K562 (cell line): Measurements from ENCODE around the gene FUBP3. TPM values are rescaled to one million over a fixed set of nuclear protein-coding genes. Genes with fewer than 3 reads are reported as not detected.

Experiments used
- ARID1B ChIP-seq: fragments of 450-650 bp; IDR thresholded peaks from 2 replicates; pipeline ENCODE4 v1.6.1; 2016; ENCODE audit warnings: antibody characterized with exemption, mild to moderate bottlenecking, inconsistent platforms
- DACH1 ChIP-seq: fragments of 450-650 bp; IDR thresholded peaks from 2 replicates; pipeline ENCODE4 v1.6.1; 2018; ENCODE audit not compliant: partially characterized antibody
- ELF2 ChIP-seq: fragments of 250-450 bp; sonication (Bioruptor Pico); IDR thresholded peaks from 2 replicates; pipeline ENCODE4 v1.5.0; 2021; ENCODE audit warnings: mild to moderate bottlenecking
- FOXA3 ChIP-seq, 2 experiments: fragments of 450-650 bp in 1 of 2; sonication (generic) in 1 of 2; formaldehyde crosslinking; IDR thresholded peaks in 1 of 2; conservative IDR thresholded peaks in 1 of 2; 2 replicates each; pipeline versions ENCODE4 v1.4.0 to v1.8.0; 2020 to 2022; ENCODE audit warnings: mild to moderate bottlenecking in 2 of 2, missing genetic modification reagents in 1 of 2
- FOXK2 ChIP-seq, 2 experiments: fragments of 450-650 bp; IDR thresholded peaks in 1 of 2; conservative IDR thresholded peaks in 1 of 2; 2 replicates each; pipeline ENCODE4 v1.6.1; 2016; ENCODE audit warnings: low read depth in 2 of 2, mild to moderate bottlenecking in 1 of 2
- FUS ChIP-seq: fragments of 200-400 bp; formaldehyde crosslinking; optimal IDR thresholded peaks from 2 replicates; pipeline ENCODE3; 2017; ENCODE audit warnings: low read depth, low read length
- GATAD2B ChIP-seq: fragments of 450-650 bp; IDR thresholded peaks from 2 replicates; pipeline ENCODE4 v1.6.1; 2017; ENCODE audit warnings: mild to moderate bottlenecking, borderline replicate concordance
- HDAC2 ChIP-seq: fragments of 450-650 bp; IDR thresholded peaks from 2 replicates; pipeline ENCODE4 v1.6.1; 2016; ENCODE audit warnings: mild to moderate bottlenecking
- HNRNPK ChIP-seq: fragments of 200-400 bp; formaldehyde crosslinking; IDR thresholded peaks from one replicate; pipeline ENCODE4 v1.6.1; 2018; ENCODE audit warnings: mild to moderate bottlenecking, low read depth, low read length; ENCODE audit not compliant: poor library complexity, severe bottlenecking
- JUNB ChIP-seq: fragments of 450-650 bp; formaldehyde crosslinking; conservative IDR thresholded peaks from 2 replicates; pipeline ENCODE4 v1.4.0; 2020; ENCODE audit warnings: mild to moderate bottlenecking
- KLF16 ChIP-seq: IDR thresholded peaks from 2 replicates; pipeline ENCODE4 v1.6.1; 2016; ENCODE audit warnings: antibody characterized with exemption
- MECOM ChIP-seq: fragments of 250-450 bp; sonication (Bioruptor Pico); IDR thresholded peaks from 2 replicates; pipeline ENCODE4 v1.8.0; 2022; ENCODE audit warnings: inconsistent platforms
- NEUROD1 ChIP-seq: fragments of 150-350 bp; IDR thresholded peaks from 2 replicates; pipeline ENCODE4 v1.6.1; 2014; ENCODE audit warnings: borderline replicate concordance, low read length, low read depth; ENCODE audit not compliant: partially characterized antibody
- NONO ChIP-seq, 2 experiments: fragments of 200-400 bp in 1 of 2; fragments of 450-650 bp in 1 of 2; formaldehyde crosslinking in 1 of 2; IDR thresholded peaks; 2 replicates each; pipeline ENCODE4 v1.6.1; 2017; ENCODE audit warnings: low read depth in 2 of 2, mild to moderate bottlenecking in 2 of 2, moderate library complexity in 2 of 2, low read length in 1 of 2
- NR4A1 ChIP-seq, 2 experiments: fragments of 250-450 bp in 1 of 2; fragments of 450-650 bp in 1 of 2; sonication (Bioruptor Pico) in 1 of 2; IDR thresholded peaks; 2 replicates each; pipeline versions ENCODE4 v1.4.0 to v1.6.1; 2016 to 2020; ENCODE audit warnings: mild to moderate bottlenecking in 2 of 2, missing compliant biosample characterization in 1 of 2, missing genetic modification characterization in 1 of 2, moderate library complexity in 1 of 2
- SMARCA5 ChIP-seq: fragments of 450-650 bp; IDR thresholded peaks from 2 replicates; pipeline ENCODE4 v1.6.1; 2016
- TRIM28 ChIP-seq: fragments of 450-650 bp; IDR thresholded peaks from 2 replicates; pipeline ENCODE4 v1.6.1; 2017
- YY1 ChIP-seq, 3 experiments: IDR thresholded peaks; 2 replicates each; pipeline ENCODE4 v1.6.1; 2011; ENCODE audit warnings: low read length in 2 of 3, mild to moderate bottlenecking in 2 of 3, moderate library complexity in 2 of 3, borderline replicate concordance in 1 of 3, control low read depth in 1 of 3, low read depth in 1 of 3; ENCODE audit not compliant: insufficient read depth in 3 of 3, insufficient replicate concordance in 2 of 3, control insufficient read depth in 1 of 3, insufficient read length in 1 of 3; ENCODE audit errors: extremely low read depth in 1 of 3
- ZBED1 ChIP-seq: IDR thresholded peaks from 2 replicates; pipeline ENCODE4 v1.6.1; 2014
- ZKSCAN8 ChIP-seq: fragments of 200-800 bp; sonication (Bioruptor generic); IDR thresholded peaks from 2 replicates; pipeline ENCODE4 v1.6.1; 2016; ENCODE audit warnings: missing genetic modification characterization, missing compliant biosample characterization
- ZNF3 ChIP-seq: fragments of 250-450 bp; sonication (Bioruptor Pico); IDR thresholded peaks from 2 replicates; pipeline ENCODE4 v1.5.0; 2021; ENCODE audit warnings: mild to moderate bottlenecking, moderate library complexity
- ZNF311 ChIP-seq: fragments of 250-450 bp; sonication (Bioruptor Pico); IDR thresholded peaks from 2 replicates; pipeline ENCODE4 v1.4.0; 2020; ENCODE audit warnings: mild to moderate bottlenecking, moderate library complexity
- ZNF511 ChIP-seq: sonication (generic); formaldehyde crosslinking; IDR thresholded peaks from 2 replicates; pipeline ENCODE4 v1.8.0; 2022; ENCODE audit warnings: mild to moderate bottlenecking, missing genetic modification reagents
- ZNF785 ChIP-seq: fragments of 250-450 bp; sonication (Bioruptor Pico); IDR thresholded peaks from 2 replicates; pipeline ENCODE4 v1.4.0; 2020; ENCODE audit warnings: mild to moderate bottlenecking
- polyA plus RNA-seq, 8 experiments: library from polyadenylated mRNA; depleted of rRNA in 4 of 8; stranded (reverse) in 5 of 8; unstranded in 3 of 8; fragments of >200 nt; fragmentation: Nextera tagmentation in 2 of 8; fragmentation: Illumina TruSeq in 1 of 8; extraction: Ambion mirVana in 2 of 8; extraction: Trizol in 1 of 8; gene quantifications; 2 replicates each; pipeline versions ENCODE4 v1.2.1 to v1.2.3, GENCODE V29; 2011 to 2014; ENCODE audit warnings: inconsistent platforms in 1 of 8, missing spikeins in 1 of 8
- total RNA-seq, 7 experiments: library from RNA; depleted of rRNA in 6 of 7; stranded (reverse); fragments of >200 nt in 6 of 7; fragmentation: Illumina TruSeq in 2 of 7; extraction: Trizol in 2 of 7; gene quantifications; 2 replicates each; pipeline versions ENCODE4 v1.2.1 to v1.2.3, GENCODE V29; 2011 to 2021; ENCODE audit warnings: low replicate concordance in 1 of 7
- TF ChIP-seq, protein P1 (sequence below): fragments of 450-650 bp; IDR thresholded peaks from 2 replicates; pipeline ENCODE4 v1.6.1; 2016; ENCODE audit warnings: low read depth, mild to moderate bottlenecking, moderate library complexity
- TF ChIP-seq, protein P2 (sequence below): fragments of 450-650 bp; formaldehyde crosslinking; IDR thresholded peaks from 2 replicates; pipeline ENCODE4 v1.4.0; 2020; ENCODE audit warnings: mild to moderate bottlenecking, mixed read lengths

FUBP3 gene
- total and polyA plus RNA-seq, 9 of the 15 experiments (the other 6 are each of a cell fraction or from before 2014, with no cell fraction given): 3.0 to 64.0 (median 48.1) TPM

- TF ChIP-seq NR4A1 (CRISPR knock-in tag; IDR thresholded peaks at IDR 0.05) (no peak), NR4A1 (tag; IDR thresholded peaks at IDR 0.05) (peak; percentile 89), FOXA3 (CRISPR knock-in tag; conservative IDR thresholded peaks at IDR 0.05 in 1 of 2, IDR thresholded peaks at IDR 0.05 in 1 of 2) (peak in 1 of 2 experiments; percentile 56; a peak in 1 of 4 replicates), ZNF511 (CRISPR knock-in tag) (peak; percentile 78; the same call in 1 of the 2 replicates), ZBED1 (no peak), ARID1B (peak; percentile 99), FOXK2 (conservative IDR thresholded peaks at IDR 0.05 in 1 of 2, IDR thresholded peaks at IDR 0.05 in 1 of 2; ENCODE audit: low read depth in 2 of 2) (peak; percentile 48 to 76; a peak in 1 of 4 replicates), NONO (IDR thresholded peaks at IDR 0.05; ENCODE audit: low read depth in 2 of 2, low read length in 1 of 2) (peak in 1 of 2 experiments; percentile 86; a peak in 2 of 4 replicates), SMARCA5 (peak; percentile 12; the same call in 1 of the 2 replicates), ZKSCAN8 (CRISPR knock-in tag) (peak; percentile 76; the same call in 1 of the 2 replicates), HNRNPK (no peak), ZNF3 (CRISPR knock-in tag) (no peak), ELF2 (CRISPR knock-in tag) (no peak), KLF16 (peak; percentile 98), ZNF785 (no peak), HDAC2 (peak; percentile 99), TRIM28 (peak; percentile 62; the same call in 1 of the 2 replicates), FUS (no peak), JUNB (CRISPR knock-in tag) (no peak), DACH1 (peak; percentile 40), NEUROD1 (peak; percentile 88), MECOM (CRISPR knock-in tag) (peak; percentile 84), YY1 (IDR thresholded peaks at IDR 0.05; ENCODE audit: borderline replicate concordance in 1 of 3, control insufficient read depth in 1 of 3, extremely low read depth in 1 of 3, insufficient read depth in 3 of 3, insufficient read length in 1 of 3, insufficient replicate concordance in 2 of 3, low read depth in 1 of 3, low read length in 2 of 3) (peak in 1 of 3 experiments; percentile 58), ZNF311 (CRISPR knock-in tag) (peak; percentile 77), GATAD2B (peak; percentile 99)
- TF ChIP-seq, protein P1, sequence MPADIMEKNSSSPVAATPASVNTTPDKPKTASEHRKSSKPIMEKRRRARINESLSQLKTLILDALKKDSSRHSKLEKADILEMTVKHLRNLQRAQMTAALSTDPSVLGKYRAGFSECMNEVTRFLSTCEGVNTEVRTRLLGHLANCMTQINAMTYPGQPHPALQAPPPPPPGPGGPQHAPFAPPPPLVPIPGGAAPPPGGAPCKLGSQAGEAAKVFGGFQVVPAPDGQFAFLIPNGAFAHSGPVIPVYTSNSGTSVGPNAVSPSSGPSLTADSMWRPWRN: peak; percentile 97
- TF ChIP-seq, protein P2, sequence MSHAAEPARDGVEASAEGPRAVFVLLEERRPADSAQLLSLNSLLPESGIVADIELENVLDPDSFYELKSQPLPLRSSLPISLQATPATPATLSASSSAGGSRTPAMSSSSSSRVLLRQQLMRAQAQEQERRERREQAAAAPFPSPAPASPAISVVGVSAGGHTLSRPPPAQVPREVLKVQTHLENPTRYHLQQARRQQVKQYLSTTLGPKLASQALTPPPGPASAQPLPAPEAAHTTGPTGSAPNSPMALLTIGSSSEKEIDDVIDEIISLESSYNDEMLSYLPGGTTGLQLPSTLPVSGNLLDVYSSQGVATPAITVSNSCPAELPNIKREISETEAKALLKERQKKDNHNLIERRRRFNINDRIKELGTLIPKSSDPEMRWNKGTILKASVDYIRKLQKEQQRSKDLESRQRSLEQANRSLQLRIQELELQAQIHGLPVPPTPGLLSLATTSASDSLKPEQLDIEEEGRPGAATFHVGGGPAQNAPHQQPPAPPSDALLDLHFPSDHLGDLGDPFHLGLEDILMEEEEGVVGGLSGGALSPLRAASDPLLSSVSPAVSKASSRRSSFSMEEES: no peak
These were observed 41.9 kb upstream of the FUBP3 start (continued) for GRCh38 chr9:130537346-130538050.
